GF-D8 (cell line): ENCODE results near the gene NRG4.
A peak's percentile ranks its signal among the peaks of the same experiment; 100 is the strongest.
"Not testable (repeated sequence)": the region's sequence is repeated elsewhere in the genome, so short reads cannot be mapped to it uniquely, and the experiment has no call there.

ENCODE experiments used
- DNase-seq: peaks from one replicate; lab custom pipeline; 2025; lab: John Stamatoyannopoulos, UW

Gene NRG4, protein sequence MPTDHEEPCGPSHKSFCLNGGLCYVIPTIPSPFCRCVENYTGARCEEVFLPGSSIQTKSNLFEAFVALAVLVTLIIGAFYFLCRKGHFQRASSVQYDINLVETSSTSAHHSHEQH

DNA sequence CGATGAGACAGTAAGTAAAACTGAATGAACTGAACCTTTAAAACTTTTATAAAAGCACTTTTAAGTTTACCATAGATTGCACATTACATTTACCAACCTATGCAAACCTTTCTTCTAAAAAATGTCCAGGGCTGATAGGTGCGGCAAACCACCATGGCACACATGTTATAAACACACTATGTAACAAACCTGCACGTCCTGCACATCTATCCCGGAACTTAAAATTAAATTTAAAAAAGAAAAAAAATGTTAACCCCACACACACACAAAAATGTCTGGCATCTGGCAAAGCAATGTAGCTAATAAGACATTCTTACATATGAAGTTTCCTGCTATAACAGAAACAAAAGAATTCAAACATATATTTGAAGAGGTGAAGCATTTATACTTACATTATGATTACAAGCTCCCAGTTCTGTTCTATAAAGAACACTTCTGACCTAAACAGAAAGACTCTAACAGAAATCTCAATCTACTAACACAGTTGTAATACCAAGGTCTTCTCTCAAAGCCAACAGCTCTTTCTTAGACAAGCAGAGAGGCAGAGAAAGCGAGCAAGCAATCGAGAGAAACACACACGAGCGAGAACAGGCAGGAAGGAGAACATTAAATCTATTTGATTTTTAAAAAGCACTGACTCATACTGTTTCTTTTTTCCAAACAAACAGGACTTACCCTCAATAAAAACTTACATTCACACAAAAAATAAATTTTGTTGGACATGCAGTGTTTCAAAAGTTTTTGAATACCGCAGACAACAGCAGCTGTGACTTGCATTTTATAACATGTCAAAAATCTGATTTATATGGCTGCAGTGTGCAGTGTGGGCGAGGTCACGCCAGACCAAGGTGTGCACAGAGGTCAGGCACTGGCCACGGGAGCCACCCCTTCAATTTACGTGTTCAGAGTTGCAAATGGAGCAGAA lies at the start of gene NRG4:
NRG4 (minus strand) TSS at position 798 of the 925 bp plus-strand sequence. CDS start 1,194 bp downstream, outside the sequence.
- no peak for DNase-seq

- no peak for DNase-seq
Observed at GRCh38 chr15:76061700-76062099, 49.5 kb upstream of the NRG4 start.

GRCh38 chr15:76060118-76060989 lies 48.1 kb upstream of the NRG4 start:
- no peak for DNase-seq

DNA sequence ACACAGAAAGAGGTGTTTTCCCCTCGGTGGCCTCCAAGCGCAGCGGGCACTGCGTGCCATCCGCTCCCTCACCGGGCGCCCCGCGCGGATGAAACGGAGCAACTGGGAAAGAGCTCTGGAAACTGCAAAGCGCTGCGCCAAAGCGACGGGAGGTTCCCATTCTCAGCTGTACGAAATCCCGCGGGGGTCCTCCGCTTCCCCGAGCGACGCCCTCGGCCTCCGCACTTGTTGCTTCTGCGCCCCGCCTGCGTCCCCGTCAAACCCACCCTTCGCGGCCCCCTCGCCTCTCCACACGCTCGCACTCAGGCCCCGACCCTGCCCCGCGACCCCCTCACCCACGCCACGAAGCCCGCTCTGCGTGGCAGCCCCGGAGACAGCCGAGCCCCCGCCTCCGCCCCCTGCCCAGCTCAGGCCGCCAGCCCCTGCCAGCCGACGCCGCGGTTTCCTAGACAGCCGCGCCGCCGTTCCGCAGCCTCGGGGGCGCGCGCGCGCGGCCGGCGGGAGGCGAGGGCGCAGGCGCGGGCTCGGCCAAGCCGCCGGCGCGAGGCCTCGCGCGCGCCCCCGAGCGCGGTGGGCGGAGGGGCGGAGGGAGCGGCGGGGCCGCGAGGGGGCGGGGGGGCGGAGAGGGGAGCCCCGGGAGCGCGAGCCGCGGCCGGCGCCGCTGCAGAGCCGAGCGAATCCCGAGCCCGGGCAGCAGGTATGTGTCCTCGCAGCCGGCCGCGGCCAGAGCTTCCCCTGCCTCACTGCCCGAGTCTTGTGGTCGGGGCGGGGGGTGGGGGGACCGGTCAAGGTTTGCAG lies 47.3 kb upstream of the NRG4 start, which contains the start of gene TMEM266:
TMEM266 (plus strand) TSS at position 666 of the 798 bp plus-strand sequence. CDS start 74,279 bp downstream, outside the sequence.
- no peak for DNase-seq

DNA sequence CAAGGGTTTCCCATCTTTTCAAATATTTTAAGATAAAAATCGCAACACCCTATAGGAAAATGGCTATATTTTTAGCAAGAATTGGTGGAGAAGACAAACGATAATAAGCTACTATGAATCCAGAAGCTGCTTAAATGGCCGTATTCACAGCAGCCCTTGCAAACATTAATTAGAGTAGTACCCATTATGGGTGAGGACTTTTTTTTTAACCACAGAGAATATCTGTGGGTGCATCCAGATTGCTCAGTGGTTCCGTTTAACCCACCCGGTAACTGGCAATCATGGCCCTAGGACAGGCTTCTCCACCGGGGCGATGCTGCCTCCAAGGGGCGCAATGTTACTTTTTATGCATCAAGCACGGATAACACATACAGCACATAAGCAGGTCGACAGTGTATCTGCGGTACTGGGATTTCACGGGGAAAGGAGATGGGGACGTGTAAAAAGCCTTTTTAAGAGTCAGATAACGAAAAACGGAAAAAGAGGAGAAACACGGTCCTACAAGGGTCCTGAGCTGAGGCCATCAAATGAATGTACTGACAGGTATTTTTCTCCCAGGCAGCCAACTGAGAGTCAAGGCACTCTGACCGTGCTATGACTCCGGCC lies 46.6 kb upstream of the NRG4 start:
- no peak for DNase-seq

DNA sequence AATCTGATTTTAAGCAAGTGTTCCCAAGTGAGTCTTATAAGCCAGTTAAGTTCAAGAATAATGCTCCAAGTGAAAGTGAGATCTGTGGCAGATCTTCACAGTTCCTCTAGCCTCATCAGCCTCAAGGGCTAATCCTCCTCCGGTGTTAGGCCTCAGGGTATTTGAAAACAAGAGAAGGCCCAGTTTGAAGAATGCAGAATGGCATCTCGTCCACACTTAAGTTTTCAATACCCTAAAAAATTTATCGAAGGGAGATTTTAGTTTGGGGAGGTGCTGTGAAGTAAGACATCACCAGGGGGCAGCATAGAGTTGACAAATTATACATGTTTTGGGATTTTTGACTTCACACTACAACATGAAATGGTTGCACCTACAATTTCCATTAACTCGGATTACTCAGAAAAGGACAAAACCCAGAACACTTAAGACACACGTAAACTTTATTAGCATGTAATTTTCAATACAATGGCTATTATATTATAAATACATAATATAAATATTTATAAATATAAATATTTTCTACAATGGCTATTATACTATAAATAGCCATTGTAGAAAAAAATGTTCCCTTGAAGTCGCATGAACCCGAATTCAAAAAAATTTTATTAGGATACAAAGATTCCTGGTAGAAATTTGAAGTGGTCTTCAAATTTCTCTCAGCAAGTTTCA lies 45.2 kb upstream of the NRG4 start:
- DNase-seq = no peak

DNA sequence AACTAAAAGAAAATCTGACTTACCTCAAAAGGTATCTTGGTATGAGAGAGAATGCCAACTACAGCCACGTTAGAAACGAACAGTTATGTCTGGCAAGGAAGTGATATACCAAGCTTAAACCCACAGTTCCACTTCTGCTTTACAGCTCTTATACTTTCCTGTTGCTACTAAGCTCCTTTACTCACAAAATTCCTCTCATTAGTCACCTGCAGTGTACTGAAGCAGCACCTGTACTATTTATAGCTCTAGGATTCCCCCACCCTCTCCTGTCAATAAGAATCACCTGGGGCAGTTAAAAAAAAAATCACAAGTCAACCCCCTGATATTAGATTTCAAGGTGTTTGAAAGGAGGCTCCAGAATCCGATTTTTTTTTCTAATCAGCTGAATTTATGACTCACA lies 44.7 kb upstream of the NRG4 start:
- DNase-seq = no peak

DNA sequence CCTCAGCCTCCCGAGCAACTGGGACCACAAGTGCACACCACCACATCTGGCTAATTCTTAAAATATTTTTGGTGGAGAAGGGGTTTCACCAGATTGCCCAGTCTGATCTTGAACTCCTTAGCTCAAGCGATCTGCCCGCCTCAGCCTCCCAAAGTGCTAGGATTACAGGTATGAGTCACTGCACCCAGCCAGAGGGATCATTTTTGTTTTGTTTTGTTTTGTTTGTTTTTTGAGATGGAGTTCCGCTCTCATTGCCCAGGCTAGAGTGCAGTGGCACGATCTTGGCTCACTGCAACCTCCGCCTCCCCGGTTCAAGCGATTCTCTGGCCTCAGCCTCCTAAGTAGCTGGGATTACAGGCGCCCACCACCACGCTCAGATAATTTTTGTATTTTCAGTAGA lies 42.0 kb upstream of the NRG4 start:
- DNase-seq = not testable (repeated sequence)

DNA sequence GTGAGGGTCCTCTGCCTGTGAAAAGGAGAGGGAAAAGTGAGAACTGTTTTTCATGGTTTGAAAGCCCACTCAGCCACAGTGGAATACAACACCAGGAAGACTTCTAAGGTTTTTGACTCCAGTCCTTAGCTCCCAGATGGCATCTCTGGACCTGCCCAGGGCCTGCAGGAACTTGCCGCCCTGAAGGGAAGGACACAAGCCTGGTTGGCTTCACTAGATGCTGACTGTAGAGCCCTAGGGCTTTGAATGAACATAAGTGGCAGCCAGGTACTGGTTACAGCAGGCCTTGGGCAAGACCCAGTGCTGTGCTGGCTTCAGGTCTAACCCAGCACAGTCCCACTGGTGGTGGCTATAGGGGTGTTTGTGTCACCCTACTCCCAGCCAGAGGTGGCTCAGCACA lies 26.3 kb upstream of the NRG4 start:
- DNase-seq = no peak

- DNase-seq = no peak
Observed at GRCh38 chr15:76035593-76035992, 23.4 kb upstream of the NRG4 start.

DNA sequence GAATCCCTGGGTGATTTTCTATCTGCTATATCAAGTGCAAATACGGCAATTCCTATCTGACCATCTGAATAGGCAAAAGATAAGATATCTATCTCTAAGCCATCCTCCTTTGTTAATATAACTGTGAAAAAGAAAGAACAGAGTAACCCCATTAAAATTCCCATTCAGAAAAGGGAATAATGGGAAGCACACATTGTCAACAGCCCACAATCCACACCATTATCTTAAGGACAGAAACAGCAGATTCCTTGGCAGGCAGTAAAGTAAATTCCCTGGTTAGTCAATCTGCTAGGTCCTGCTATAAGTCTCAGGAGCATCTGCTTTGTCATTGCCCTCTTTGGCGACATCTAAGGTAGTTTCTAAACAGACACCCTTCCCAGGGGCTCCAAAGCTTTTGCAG lies 21.9 kb upstream of the NRG4 start:
- no peak for DNase-seq

DNA sequence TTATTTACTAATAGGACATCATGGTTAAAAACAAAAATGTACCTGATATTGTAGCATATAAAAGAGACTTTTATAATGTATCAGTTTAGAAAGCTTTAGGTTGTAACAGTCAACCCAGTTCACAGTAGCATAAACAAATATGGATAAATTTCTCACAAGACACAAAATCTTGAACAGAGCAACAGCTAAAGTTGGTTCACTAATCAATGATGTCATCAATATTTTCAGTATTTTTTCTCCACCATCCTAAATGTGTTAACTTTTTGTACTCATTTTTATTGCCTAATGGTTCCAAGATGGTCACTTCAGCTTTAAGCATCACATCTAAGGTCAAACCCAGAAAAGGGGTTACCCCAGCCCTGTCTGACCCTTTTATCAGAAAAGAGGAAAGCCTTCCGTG lies 21.2 kb upstream of the NRG4 start:
- DNase-seq = no peak

- DNase-seq = no peak
Observed at GRCh38 chr15:76032046-76032445, 19.8 kb upstream of the NRG4 start.

DNA sequence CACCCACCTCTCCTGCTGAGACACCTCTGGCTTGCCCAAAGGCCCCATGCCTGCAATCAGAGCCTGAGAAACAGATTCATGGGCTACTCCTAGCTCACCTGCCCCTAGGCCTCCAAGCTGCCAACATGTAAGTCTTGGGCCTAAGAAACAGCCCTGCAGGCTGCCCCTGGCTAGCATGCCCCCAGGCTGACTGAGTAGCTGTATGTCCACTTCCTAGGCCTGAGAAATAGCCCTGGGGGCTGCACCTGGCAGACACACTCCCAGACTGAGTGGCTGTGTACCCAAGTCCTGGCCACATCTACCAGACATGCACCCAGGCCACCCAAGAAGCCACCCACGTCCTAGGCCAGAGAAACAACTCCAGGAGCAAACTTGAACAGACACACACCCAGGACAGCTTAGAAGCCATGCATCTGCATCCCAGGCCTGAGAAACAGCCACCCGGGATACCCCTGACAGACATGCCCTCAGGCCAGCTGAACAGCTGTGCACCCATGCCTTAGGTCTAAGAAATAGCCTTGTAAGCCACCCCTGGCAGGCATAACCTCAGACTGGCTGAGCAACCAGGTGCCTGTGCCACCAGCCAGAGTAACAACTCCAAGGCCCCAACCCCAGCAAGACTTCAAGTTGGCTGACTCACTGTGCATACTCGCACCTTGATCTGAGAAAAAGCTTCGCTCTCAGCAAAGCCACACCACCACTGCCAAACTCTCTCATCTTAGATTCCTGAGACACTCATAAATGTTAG lies 12.0 kb upstream of the NRG4 start:
- DNase-seq = no peak

- not testable (repeated sequence) for DNase-seq
Observed at GRCh38 chr15:76013470-76013869, 1.2 kb upstream of the NRG4 start.

DNA sequence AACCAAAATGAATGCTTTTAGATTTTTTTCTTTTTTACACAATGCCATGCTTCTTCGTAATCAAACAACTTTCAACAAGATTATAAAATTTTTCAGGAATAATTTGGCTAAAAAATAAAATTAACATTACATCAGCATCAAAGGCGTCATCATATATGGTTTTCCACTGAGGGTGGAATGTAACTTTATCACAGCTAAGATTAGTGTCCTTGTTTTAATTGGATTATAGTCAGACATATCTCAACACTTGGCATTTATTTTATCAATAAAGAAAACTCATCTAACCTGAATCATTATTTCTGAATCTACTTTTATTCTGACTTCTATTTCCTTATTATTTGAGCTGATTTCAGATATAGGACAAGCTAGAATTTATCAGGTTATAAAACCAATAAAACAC lies 1.6 kb downstream of the NRG4 start:
- no peak for DNase-seq

DNA sequence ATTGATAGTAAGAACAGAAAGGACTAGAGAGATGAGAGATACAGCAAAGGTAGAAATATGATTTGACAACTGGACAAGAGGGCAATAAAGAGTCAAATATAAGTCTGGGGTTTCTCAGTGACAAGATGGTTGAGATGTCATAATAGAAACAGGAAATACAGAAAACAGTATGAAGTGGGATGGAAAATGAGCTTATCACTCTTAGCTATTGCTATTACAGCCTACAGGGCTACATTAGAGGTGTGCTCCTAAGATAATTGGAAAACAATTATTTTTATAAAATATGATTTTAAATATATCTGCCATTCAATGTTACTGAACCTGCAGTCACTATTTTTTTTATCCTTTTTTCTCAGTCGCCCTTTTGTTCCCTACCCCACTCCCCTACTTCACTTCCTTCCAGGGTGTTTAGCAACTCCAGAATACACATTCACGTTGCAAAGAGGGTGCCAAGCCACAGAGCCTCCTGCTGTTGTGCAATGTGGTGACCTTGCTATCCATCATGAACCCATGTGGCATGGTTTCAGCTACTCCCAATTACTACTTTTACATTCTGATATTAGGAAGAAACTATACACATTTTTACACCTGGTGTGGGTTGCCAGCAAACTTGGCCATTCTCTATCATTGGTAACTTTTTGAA lies 6.0 kb downstream of the NRG4 start:
- DNase-seq = peak; percentile 74

DNA sequence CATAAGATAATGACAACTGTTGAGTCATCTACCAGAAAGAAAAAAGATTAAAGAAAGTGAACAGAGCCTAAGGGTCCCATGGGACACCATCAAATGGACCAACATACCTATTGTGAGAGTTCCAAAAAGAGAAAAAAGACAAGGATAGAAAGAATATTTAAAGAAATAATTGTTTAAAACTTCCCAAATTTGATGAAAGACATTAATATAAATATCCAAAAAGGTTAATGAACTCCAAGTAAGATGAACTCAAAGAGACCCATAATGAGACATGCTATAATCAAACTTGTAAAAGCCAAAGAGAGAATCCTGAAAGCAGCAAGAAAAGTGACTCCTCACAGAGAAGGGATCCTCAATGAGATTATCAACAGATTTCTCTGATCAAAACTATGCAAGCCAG lies 8.9 kb downstream of the NRG4 start:
- no peak for DNase-seq

DNA sequence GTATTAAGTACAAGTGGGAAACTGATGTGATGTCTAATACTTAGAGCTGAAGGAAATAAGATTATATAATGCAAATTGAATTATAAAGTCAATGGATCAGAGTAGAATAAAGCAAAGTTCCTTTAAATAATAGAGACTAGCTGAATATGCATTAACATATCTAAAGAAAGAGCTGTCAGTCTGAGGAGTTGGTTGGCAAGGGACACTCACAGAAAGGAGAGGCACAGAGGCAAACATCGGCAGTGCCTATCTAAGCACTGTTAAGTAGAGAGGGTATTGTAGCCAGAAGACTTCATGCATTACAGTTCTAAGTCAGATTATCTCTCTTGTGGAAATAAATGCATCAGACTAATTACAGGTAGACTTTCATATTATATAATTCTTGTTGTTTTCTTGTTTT lies 16.6 kb downstream of the NRG4 start:
- DNase-seq = no peak
